GM12873 (cell line): Measurements from ENCODE around the gene SLC7A9.

Source experiments
- CTCF ChIP-seq: IDR thresholded peaks from 2 replicates; pipeline ENCODE4 v1.5.1; 2012; ENCODE audit warnings: low read depth, mild to moderate bottlenecking, moderate library complexity, low read length, control low read depth; ENCODE audit not compliant: insufficient read depth; ENCODE audit errors: missing control alignments

Gene SLC7A9

DNA sequence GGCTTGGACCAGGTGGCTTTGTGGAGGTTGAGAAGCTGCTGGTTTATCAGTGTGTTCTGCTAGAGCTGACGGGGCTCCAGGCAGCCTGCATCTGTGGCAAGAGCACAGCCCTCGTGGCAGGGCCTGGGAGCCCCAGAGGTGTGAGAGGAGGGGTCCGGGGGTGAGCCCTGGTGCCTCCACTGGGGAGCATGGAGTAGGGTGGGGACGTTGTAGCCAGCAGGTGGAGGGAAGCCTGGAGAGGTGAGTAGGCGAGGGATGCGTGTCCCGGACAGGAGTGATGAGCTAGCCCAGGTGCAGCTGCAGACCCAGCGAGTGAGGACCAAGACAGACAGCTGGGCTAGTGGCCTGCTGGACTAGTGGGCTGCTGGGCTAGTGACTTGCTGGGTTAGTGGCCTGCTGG lies 51.0 kb downstream of the SLC7A9 start:
- TF ChIP-seq CTCF, result no peak

- TF ChIP-seq CTCF, result no peak
These were observed 51.7 kb downstream of the SLC7A9 start for GRCh38 chr19:32817569-32818476.

DNA sequence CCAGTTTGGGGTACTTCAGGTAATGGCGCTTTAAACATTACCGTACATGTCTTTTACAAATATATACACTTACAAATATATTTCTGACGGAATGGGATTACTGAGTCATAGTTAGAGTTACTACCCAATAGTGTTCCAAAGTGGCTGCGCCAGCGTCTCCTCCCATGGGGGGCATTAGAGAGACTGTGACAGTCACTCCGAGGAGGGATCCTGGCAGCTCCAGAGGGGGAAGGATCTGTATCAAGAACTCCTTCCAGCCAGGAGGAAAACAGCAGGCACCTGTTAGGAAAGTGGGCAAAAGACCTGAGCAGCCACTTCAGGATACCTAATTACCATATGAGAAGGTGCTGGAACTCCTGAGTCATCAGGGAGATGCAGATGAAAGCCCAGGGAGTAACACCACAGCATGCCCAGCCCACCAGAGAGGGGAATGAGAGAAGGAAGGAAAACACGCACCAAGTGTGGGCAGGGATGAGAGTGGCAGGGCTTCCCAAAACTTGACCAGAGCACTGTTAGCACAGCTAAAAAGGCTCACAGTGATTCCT lies 52.9 kb downstream of the SLC7A9 start:
- no peak for TF ChIP-seq CTCF

- TF ChIP-seq CTCF, result no peak
These were observed 54.9 kb downstream of the SLC7A9 start for GRCh38 chr19:32814624-32815023.

DNA sequence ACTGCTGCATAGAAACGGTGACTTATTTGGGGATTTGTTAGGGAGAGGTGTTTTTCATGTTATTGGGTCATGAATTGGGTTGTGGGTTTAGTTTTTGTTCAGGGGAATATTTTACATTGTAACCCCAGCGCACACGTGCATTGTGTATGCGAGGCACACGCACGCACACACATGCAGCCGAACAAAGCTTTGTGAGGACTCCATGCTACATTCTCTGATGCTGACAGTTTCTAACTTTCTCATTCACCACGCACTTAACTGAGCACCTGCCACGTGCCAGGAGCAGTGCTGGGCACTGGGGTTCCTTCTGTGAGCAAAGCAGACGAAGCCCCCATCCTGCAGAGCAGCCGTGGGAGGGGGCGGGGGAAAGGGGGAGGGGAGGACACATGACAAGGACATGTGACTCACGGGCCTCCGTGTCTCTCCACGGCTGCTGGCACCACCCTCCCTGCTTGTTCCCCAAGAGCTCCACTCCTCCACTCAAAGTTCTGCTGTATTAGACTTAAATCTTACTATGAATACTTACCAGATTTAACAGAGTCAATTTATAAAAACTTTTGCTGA lies 55.6 kb downstream of the SLC7A9 start:
- no peak for TF ChIP-seq CTCF

GRCh38 chr19:32812571-32812970 lies 57.0 kb downstream of the SLC7A9 start:
- no peak for TF ChIP-seq CTCF

GRCh38 chr19:32812036-32812435 lies 57.5 kb downstream of the SLC7A9 start:
- no peak for TF ChIP-seq CTCF
